T-helper 2 cell treated with Interferon-gamma antibody and Interleukin-4, amounts not matched to agents 100 ng/mL and 5 ng/mL, for 36 hours (primary cell): ENCODE results near the gene VOPP1. TPM values are rescaled to one million over a fixed set of nuclear protein-coding genes. Genes with fewer than 3 reads are reported as not detected.
"Not testable (repeated sequence)": the region's sequence is repeated elsewhere in the genome, so short reads cannot be mapped to it uniquely, and the experiment has no call there.

Source experiments
- intact Hi-C: fragments of 100-400 bp; cut with micrococcal nuclease; formaldehyde crosslinking; loops from one replicate; pipeline ENCODE4 v1.15.1; 2023
- total RNA-seq: library from RNA; stranded (reverse); gene quantifications from 2 replicates; pipeline ENCODE4 v1.2.3, GENCODE V29; 2022

Gene VOPP1
- total RNA-seq, result 73.7 and 76.0 TPM in 2 replicates

- intact Hi-C loops, result loop anchor here (2.0 to 5.0 kb wide), 6 partner anchors 16 to 815 kb away; partner anchors contain the start of genes CCT6A, CHCHD2, NIPSNAP2 and PSPH
Measured at GRCh38 chr7:55572378-55573233, at the start of gene VOPP1. Gene VOPP1, minus strand, starts transcription at chr7:55572502. Its CDS starts 178 bp downstream, at chr7:55572324.

DNA sequence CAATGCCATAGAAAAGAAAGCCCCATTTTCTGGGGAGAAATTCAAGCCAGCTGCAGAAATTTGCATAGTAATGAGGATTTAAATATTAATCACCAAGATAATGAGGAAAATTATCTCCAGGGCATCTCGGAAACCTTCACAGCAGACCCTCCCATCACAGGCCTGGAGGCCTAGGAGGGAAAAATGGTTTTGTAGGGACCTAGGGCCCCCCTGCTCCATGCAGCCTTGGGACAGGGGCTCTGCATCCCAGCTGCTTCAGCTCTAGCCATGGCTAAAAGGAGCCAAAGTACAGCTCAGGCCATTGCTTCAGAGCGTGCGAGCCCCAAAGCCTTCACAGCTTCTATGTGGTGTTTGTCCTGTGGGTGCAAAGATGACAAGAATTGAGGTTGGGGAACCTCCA is 46.6 kb upstream of the VOPP1 start:
- intact Hi-C loops, result no loop called here

DNA sequence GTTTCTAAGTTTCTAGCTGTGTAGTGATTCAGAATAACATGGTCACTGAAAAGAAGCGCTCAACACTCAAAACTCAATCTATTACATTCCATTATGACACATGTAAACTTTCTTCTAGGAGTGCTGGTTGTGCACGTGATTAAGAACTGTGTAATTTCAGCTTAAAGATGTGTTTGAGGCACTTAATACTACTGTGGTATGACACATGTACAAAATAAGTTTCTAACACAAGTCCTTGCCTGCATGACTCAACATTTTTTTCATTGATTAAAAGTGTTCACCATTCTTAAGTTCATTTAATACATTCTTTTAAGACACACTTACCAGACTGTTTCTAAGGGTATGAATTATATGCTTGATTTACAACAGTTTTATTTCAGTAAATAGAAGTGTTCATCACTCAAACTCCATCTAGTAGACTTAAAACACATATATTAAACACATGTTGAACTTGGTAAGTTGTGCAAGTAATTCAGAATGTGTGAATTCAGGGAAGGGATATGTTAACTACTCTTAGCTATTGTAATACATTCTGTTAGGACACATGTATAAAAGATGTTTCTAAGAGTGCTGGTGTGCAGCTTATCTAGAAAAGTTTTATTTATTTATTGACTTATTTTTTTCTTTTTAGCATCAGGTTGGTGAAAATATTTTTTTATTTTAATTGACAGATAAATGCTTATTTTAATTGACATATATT is 42.2 kb upstream of the VOPP1 start:
- intact Hi-C loops, result not testable (repeated sequence)

- intact Hi-C loops, result not testable (repeated sequence)
Measured at GRCh38 chr7:55609726-55610125, 37.4 kb upstream of the VOPP1 start.

- intact Hi-C loops, result not testable (repeated sequence)
Measured at GRCh38 chr7:55605661-55606060, 33.4 kb upstream of the VOPP1 start.

DNA sequence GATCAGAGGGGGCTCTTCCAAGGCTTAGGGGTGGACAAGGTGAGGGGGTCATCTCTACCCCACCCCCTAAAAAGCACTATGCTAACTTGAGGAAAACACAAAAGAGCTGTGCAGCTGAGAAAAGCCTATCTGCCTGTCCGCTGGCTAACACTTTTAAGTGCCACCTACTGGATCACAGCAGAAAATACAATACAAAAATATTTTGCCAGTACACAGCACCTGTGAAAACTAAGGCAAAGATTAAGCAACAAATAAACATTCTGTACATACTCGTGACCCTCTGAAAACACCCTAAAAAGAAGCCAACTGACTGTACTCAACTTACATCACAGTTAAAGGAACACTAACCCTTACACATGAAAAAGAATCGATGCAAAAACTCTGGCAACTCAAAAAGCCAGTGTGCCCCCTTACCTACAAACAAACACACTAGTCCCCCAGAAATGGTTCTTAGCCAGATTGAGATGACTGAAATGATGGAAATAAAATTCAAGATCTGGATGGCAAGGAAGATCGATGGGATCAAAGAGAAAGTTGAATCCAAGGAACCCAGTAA is 25.7 kb upstream of the VOPP1 start:
- intact Hi-C loops, result loop anchor here (1.0 to 5.0 kb wide), 2 partner anchors 165 to 316 kb away; no protein-coding TSS in a partner anchor

- intact Hi-C loops, result loop anchor here (5.0 kb wide), 1 partner anchor 315 kb away; no protein-coding TSS in a partner anchor
Measured at GRCh38 chr7:55597214-55597739, 25.0 kb upstream of the VOPP1 start.

- intact Hi-C loops, result loop anchor here (5.0 kb wide), 1 partner anchor 313 kb away; no protein-coding TSS in a partner anchor
Measured at GRCh38 chr7:55595511-55595910, 23.2 kb upstream of the VOPP1 start.

DNA sequence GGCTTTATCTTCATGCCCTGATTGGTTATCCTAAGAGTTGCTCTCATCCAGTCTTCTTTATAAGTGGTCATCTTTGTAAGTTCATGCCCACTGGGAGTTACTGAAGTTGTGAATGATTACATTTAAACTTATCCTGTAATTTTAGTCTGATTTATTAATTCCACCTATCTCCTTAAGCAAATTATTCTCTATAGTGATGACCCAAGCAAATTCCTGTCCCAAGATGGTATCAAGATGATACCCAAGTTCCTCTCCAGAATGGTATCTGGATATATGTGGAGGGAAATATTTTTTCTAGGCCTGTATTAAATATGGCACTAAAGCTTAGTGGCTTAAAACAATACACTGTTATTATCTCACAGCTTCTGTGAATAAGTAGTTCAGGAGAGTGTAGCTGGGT is 22.6 kb upstream of the VOPP1 start:
- intact Hi-C loops, result loop anchor here (5.0 kb wide), 2 partner anchors 47 to 313 kb away; no protein-coding TSS in a partner anchor

DNA sequence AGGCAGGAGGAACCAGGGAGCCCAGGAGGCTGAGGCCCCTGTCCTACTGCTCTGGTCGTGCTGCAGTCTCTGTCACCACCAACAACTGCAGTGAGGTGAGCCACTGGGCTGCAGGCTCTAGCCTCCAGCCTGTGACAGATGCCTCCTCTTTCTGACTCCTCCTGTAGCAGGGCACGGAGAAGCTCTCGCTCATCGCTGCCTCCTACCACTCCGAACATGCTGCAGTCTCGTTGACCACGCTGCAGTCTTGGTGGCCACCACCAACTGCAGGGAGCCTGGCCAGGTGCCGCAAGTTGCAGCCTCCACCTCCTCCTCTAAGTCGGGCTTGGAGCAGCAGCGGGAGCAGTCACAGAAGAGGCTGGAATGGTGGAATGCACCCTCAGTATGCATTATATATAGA is 22.1 kb upstream of the VOPP1 start:
- intact Hi-C loops, result loop anchor here (5.0 kb wide), 1 partner anchor 48 kb away; no protein-coding TSS in a partner anchor

DNA sequence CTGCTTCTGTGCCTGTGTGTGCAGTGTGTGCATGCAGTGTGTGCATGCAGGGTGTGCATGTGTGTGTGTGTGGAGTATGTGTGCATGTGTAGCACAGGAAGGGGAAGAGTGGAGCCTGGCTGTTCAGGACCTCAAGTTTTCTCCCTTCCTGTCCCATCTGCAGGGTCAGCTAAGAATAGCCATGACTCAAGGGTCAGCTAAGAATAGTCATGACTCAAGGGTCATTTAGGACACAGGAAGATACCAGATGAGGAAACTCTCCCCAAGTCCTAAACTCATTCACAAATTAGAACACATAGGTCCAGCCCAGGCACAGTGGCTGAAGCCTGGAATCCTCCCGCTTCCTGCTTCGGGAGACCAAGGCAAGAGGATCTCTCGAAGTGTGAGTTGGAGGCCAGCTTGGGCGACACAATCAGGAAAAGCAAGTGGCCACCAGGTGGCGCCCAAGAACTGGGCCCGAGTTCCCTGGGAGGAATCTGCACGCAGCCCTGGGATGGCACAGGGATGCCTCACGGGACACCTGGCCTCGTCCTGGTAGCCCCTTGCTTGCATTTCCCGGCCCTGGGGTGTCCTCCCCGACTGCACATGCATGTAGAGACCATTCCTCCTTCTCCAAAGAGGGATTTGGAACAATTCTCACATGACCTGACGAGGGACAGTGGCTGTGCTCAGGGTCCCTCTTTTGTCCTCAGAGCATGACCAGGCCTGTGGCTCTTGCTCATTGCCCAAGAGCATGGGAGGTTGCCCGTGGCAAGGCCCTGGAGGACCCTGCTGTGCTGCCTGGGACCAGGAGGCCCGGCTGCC is 21.4 kb upstream of the VOPP1 start:
- intact Hi-C loops, result loop anchor here (5.0 kb wide), 1 partner anchor 49 kb away; no protein-coding TSS in a partner anchor

- intact Hi-C loops, result loop anchor here (5.0 kb wide), 1 partner anchor 49 kb away; no protein-coding TSS in a partner anchor
Measured at GRCh38 chr7:55593172-55593514, 20.8 kb upstream of the VOPP1 start.

GRCh38 chr7:55592492-55592891 is 20.2 kb upstream of the VOPP1 start:
- intact Hi-C loops, result loop anchor here (5.0 kb wide), 1 partner anchor 50 kb away; no protein-coding TSS in a partner anchor

DNA sequence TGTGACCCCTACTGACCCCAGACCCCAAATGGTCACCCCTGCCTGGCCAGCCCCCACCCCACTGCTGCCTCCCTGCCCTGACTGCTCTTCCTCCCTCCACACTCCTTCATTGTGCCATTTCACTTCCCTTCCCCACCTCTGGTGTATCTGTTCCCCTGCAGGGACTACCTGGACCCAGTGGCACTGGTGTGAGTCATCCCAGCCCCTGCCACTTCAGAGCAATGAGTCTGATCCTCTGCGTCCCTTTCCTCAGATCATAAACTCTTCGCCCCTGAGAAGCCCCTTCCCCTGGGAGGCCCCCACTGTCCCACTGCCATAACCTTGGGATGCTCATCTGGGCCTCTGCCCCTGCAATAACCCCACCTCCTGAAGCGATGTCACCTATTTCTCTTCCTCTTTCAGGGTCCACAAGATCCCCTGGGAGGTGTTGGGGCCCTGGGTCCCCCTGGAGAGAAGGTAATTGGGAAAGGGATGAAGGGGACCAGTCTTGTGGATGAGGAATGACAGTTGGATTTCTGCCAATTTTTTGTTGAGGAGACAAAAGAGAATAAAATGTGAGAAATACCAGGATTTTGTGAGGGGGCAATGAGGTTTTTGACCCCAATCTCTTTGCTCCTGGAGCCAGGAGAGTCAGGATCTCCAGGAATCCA is 19.1 kb upstream of the VOPP1 start:
- intact Hi-C loops, result loop anchor here (5.0 kb wide), 1 partner anchor 51 kb away; no protein-coding TSS in a partner anchor

GRCh38 chr7:55590517-55591281 is 18.4 kb upstream of the VOPP1 start:
- intact Hi-C loops, result loop anchor here (5.0 kb wide), 1 partner anchor 52 kb away; no protein-coding TSS in a partner anchor

- intact Hi-C loops, result loop anchor here (5.0 kb wide), 1 partner anchor 52 kb away; no protein-coding TSS in a partner anchor
Measured at GRCh38 chr7:55589905-55590304, 17.6 kb upstream of the VOPP1 start.

DNA sequence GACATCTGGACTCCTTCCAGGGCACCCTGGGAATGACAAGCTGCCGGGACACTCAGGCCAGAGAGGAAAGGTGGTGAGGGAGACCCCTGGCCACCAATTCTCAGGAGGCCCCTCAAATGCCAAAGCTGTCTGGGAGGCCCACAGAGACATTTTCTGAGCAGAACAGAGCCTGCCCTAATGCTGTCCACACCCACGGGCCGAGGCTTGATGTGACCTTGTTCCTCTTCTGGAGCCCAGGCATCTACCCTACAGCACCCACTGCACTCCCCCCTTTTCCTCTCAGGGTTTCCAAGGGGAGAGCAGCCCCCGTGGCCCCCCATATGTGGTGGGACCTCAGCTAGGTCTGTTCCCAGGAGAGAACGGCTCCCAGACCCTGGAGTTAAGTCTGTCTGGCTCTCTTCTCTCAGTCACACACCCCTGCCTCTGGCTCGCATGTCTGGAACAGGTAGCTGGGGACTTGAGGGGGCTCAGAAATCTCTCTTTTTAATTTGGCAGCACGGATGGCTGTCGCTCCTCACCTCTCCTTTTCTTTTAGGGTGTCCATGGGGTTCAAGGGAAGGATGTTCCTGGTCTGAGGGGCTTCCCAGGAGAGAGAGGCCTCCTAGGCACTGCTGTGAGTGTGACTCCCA is 16.8 kb upstream of the VOPP1 start:
- intact Hi-C loops, result no loop called here

- intact Hi-C loops, result no loop called here
Measured at GRCh38 chr7:55588379-55588699, 16.0 kb upstream of the VOPP1 start.
